ENCODE data around the gene PAXIP1.
A peak's percentile ranks its signal among the peaks of the same experiment; 100 is the strongest.

PAXIP1 gene

GRCh38 chr7:154976844-154977243, 26.1 kb downstream of the PAXIP1 start:
- Histone ChIP-seq H3K9ac (no peak overlapping the region), H3K9me3 (no peaks in the 10 kb centered on the region), H3K4me3 (no peak overlapping the region), H3K4me2 (no peak overlapping the region), H3K36me3 (peaks cover 78% of the 10 kb centered on the region), H3K4me1 (peaks cover 27% of the 10 kb centered on the region), H3K27me3 (no peaks in the 10 kb centered on the region), H3K27ac (no peak overlapping the region), H4K20me1 (peaks cover 22% of the 10 kb centered on the region)
- TF ChIP-seq Cebpa-rat (IDR thresholded peaks at IDR 0.05): no peak

- TF ChIP-seq Cebpa-rat (IDR thresholded peaks at IDR 0.05): no peak
- H3K4me1 ChIP-seq: peaks cover 27% of the 10 kb centered on the region
- H3K9me3 ChIP-seq: no peaks in the 10 kb centered on the region
- peaks cover 83% of the 10 kb centered on the region for H3K36me3 ChIP-seq
- peak overlapping the region; percentile 5; the same call in 1 of the 2 replicates for H3K4me2 ChIP-seq
- no peak overlapping the region for H3K27ac ChIP-seq
- no peak overlapping the region for H3K9ac ChIP-seq
- H4K20me1 ChIP-seq: peaks cover 30% of the 10 kb centered on the region
- no peak overlapping the region for H3K4me3 ChIP-seq
- no peaks in the 10 kb centered on the region for H3K27me3 ChIP-seq
Observed at GRCh38 chr7:154975984-154976383, 26.9 kb downstream of the PAXIP1 start.

- H3K4me3 ChIP-seq: no peak overlapping the region
- TF ChIP-seq Cebpa-rat (IDR thresholded peaks at IDR 0.05): no peak
- no peak overlapping the region for H3K4me2 ChIP-seq
- H4K20me1 ChIP-seq: peaks cover 53% of the 10 kb centered on the region
- H3K36me3 ChIP-seq: peaks cover 92% of the 10 kb centered on the region
- no peak overlapping the region for H3K27ac ChIP-seq
- peaks cover 19% of the 10 kb centered on the region for H3K4me1 ChIP-seq
- H3K9me3 ChIP-seq: no peaks in the 10 kb centered on the region
- no peak overlapping the region for H3K9ac ChIP-seq
- H3K27me3 ChIP-seq: no peaks in the 10 kb centered on the region
Observed at GRCh38 chr7:154973381-154973780, 29.5 kb downstream of the PAXIP1 start.

GRCh38 chr7:154968336-154969001, 34.5 kb downstream of the PAXIP1 start:
- no peak for TF ChIP-seq Cebpa-rat (IDR thresholded peaks at IDR 0.05)
- no peak overlapping the region for H3K9ac ChIP-seq

GRCh38 chr7:154967401-154967955, 35.4 kb downstream of the PAXIP1 start:
- Histone ChIP-seq H3K27me3 (no peaks in the 10 kb centered on the region), H3K9me3 (0 out of 2 replicates have a peak, but pooled peaks cover 7% of the 10 kb centered on the region), H3K9ac (no peak overlapping the region), H3K4me1 (peaks cover 27% of the 10 kb centered on the region), H3K4me3 (no peak overlapping the region), H4K20me1 (peaks cover 53% of the 10 kb centered on the region), H3K4me2 (no peak overlapping the region), H3K27ac (no peak overlapping the region), H3K36me3 (peaks cover 94% of the 10 kb centered on the region)
- no peak for TF ChIP-seq Cebpa-rat (IDR thresholded peaks at IDR 0.05)

More at GRCh38 chr7:154968336-154969001, 34.5 kb downstream of the PAXIP1 start:
- H3K27me3 ChIP-seq: no peaks in the 10 kb centered on the region
- H4K20me1 ChIP-seq: peaks cover 63% of the 10 kb centered on the region
- peaks cover 27% of the 10 kb centered on the region for H3K4me1 ChIP-seq
- no peak overlapping the region for H3K27ac ChIP-seq
- H3K36me3 ChIP-seq: peaks cover 94% of the 10 kb centered on the region
- no peak overlapping the region for H3K4me2 ChIP-seq
- 0 out of 2 replicates have a peak, but pooled peaks cover 7% of the 10 kb centered on the region for H3K9me3 ChIP-seq
- H3K4me3 ChIP-seq: no peak overlapping the region

GRCh38 chr7:154965014-154965413, 37.9 kb downstream of the PAXIP1 start:
- no peak overlapping the region for H3K4me3 ChIP-seq
- peaks cover 98% of the 10 kb centered on the region for H3K36me3 ChIP-seq
- H4K20me1 ChIP-seq: peaks cover 35% of the 10 kb centered on the region
- peaks cover 27% of the 10 kb centered on the region for H3K4me1 ChIP-seq
- peak overlapping the region; percentile 49 for H3K4me2 ChIP-seq
- H3K9me3 ChIP-seq: 0 out of 2 replicates have a peak, but pooled peaks cover 7% of the 10 kb centered on the region
- H3K27me3 ChIP-seq: no peaks in the 10 kb centered on the region
- no peak for TF ChIP-seq Cebpa-rat (IDR thresholded peaks at IDR 0.05)
- no peak overlapping the region for H3K9ac ChIP-seq
- H3K27ac ChIP-seq: no peak overlapping the region

GRCh38 chr7:154960063-154960790, 42.7 kb downstream of the PAXIP1 start:
- H3K27me3 ChIP-seq: no peaks in the 10 kb centered on the region
- no peak overlapping the region for H3K9ac ChIP-seq
- TF ChIP-seq Cebpa-rat (IDR thresholded peaks at IDR 0.05): no peak
- H3K9me3 ChIP-seq: no peaks in the 10 kb centered on the region
- peaks cover 95% of the 10 kb centered on the region for H3K36me3 ChIP-seq
- no peak overlapping the region for H3K4me2 ChIP-seq
- H3K4me3 ChIP-seq: no peak overlapping the region
- H4K20me1 ChIP-seq: peaks cover 11% of the 10 kb centered on the region; the same call in 1 of the 2 replicates
- H3K4me1 ChIP-seq: peaks cover 10% of the 10 kb centered on the region
- no peak overlapping the region for H3K27ac ChIP-seq

- no peak overlapping the region for H3K9ac ChIP-seq
- H3K36me3 ChIP-seq: peaks cover 94% of the 10 kb centered on the region
- peaks cover 15% of the 10 kb centered on the region for H3K4me1 ChIP-seq
- H3K9me3 ChIP-seq: no peaks in the 10 kb centered on the region
- H4K20me1 ChIP-seq: peaks cover 6% of the 10 kb centered on the region; the same call in 1 of the 2 replicates
- H3K4me2 ChIP-seq: no peak overlapping the region
- H3K27ac ChIP-seq: no peak overlapping the region
- no peak for TF ChIP-seq Cebpa-rat (IDR thresholded peaks at IDR 0.05)
- no peaks in the 10 kb centered on the region for H3K27me3 ChIP-seq
- H3K4me3 ChIP-seq: no peak overlapping the region
Observed at GRCh38 chr7:154956427-154956826, 46.5 kb downstream of the PAXIP1 start.

- Histone ChIP-seq H3K4me1 (peaks cover 15% of the 10 kb centered on the region), H3K4me2 (peak overlapping the region; percentile 62), H4K20me1 (no peaks in the 10 kb centered on the region), H3K36me3 (peaks cover 92% of the 10 kb centered on the region), H3K27ac (no peak overlapping the region), H3K4me3 (no peak overlapping the region), H3K27me3 (no peaks in the 10 kb centered on the region), H3K9ac (no peak overlapping the region), H3K9me3 (no peaks in the 10 kb centered on the region)
- no peak for TF ChIP-seq Cebpa-rat (IDR thresholded peaks at IDR 0.05)
Observed at GRCh38 chr7:154953006-154953684, 49.8 kb downstream of the PAXIP1 start.

All from BLaER1 (cell line).